Stimulated activated CD8-positive, alpha-beta memory T cell treated with anti-CD3 and anti-CD28 coated beads, Interleukin-7, amount 100 ng/mL, for 1 hour (primary cell): ENCODE data around the gene MAK.
"Not testable (repeated sequence)": the region's sequence is repeated elsewhere in the genome, so short reads cannot be mapped to it uniquely, and the experiment has no call there.

Source experiments
- DNase-seq, 2 donors: peaks; one replicate each; pipeline ENCODE4 v3.0.0-alpha.2; 2020; ENCODE audit warnings: low read depth in 2 of 2

The MAK gene

GRCh38 chr6:10779076-10779475 lies 59.3 kb downstream of the MAK start:
- no peak for DNase-seq

GRCh38 chr6:10778230-10778629 lies 60.1 kb downstream of the MAK start:
- no peak for DNase-seq

- no peak for DNase-seq
Observed at GRCh38 chr6:10771371-10771894, 66.9 kb downstream of the MAK start.

- DNase-seq: no peak
Observed at GRCh38 chr6:10769419-10769818, 68.9 kb downstream of the MAK start.

GRCh38 chr6:10763006-10763405 lies 75.3 kb downstream of the MAK start:
- DNase-seq: no peak

GRCh38 chr6:10759884-10760329 lies 78.4 kb downstream of the MAK start:
- no peak for DNase-seq

GRCh38 chr6:10759312-10759839 lies 79.0 kb downstream of the MAK start:
- DNase-seq: no peak

GRCh38 chr6:10756085-10756484 lies 82.3 kb downstream of the MAK start:
- no peak for DNase-seq

- not testable (repeated sequence) for DNase-seq
Observed at GRCh38 chr6:10751757-10752156, 86.6 kb downstream of the MAK start.

- DNase-seq: not testable (repeated sequence)
Observed at GRCh38 chr6:10750568-10750967, 87.8 kb downstream of the MAK start.

- DNase-seq: no peak
Observed at GRCh38 chr6:10749734-10750133, 88.6 kb downstream of the MAK start.

- peak; percentile 99 for DNase-seq
Observed at GRCh38 chr6:10747251-10747972, 90.9 kb downstream of the MAK start, which contains the start of gene TMEM14B. Gene TMEM14B (plus strand): TSS chr6:10747805. CDS start chr6:10749246, 1,441 bp downstream.

- DNase-seq: no peak
Observed at GRCh38 chr6:10746915-10747250, 91.5 kb downstream of the MAK start.

GRCh38 chr6:10745116-10745515 lies 93.2 kb downstream of the MAK start:
- DNase-seq: no peak

GRCh38 chr6:10743515-10743914 lies 94.8 kb downstream of the MAK start:
- DNase-seq: no peak

GRCh38 chr6:10742251-10742650 lies 96.1 kb downstream of the MAK start:
- no peak for DNase-seq

- DNase-seq: not testable (repeated sequence)
Observed at GRCh38 chr6:10741643-10742042, 96.7 kb downstream of the MAK start.

- DNase-seq: no peak
Observed at GRCh38 chr6:10740061-10740460, 98.3 kb downstream of the MAK start.

GRCh38 chr6:10736731-10737130 lies 101.6 kb downstream of the MAK start:
- DNase-seq: no peak

- DNase-seq: no peak
Observed at GRCh38 chr6:10733863-10734262, 104.5 kb downstream of the MAK start.

- DNase-seq: no peak
Observed at GRCh38 chr6:10733151-10733715, 105.1 kb downstream of the MAK start.

- no peak for DNase-seq
Observed at GRCh38 chr6:10730254-10730653, 108.1 kb downstream of the MAK start.

GRCh38 chr6:10725716-10726115 lies 112.6 kb downstream of the MAK start:
- DNase-seq: no peak
